C4-2B (cell line): Measurements from ENCODE around the gene XPO1.
A peak's percentile ranks its signal among the peaks of the same experiment; 100 is the strongest.
"Not testable (repeated sequence)": the region's sequence is repeated elsewhere in the genome, so short reads cannot be mapped to it uniquely, and the experiment has no call there.

Experiments
- H3K27ac ChIP-seq: fragments of 450-650 bp; 2 replicates; pipeline ENCODE4 v1.5.1; 2017
- CTCF ChIP-seq: fragments of 450-650 bp; conservative IDR thresholded peaks from 2 replicates; pipeline ENCODE4 v1.5.1; 2017; ENCODE audit warnings: mild to moderate bottlenecking
- ZFX ChIP-seq: fragments of 450-650 bp; IDR thresholded peaks from 2 replicates; pipeline ENCODE4 v1.6.1; 2017

The XPO1 gene

DNA sequence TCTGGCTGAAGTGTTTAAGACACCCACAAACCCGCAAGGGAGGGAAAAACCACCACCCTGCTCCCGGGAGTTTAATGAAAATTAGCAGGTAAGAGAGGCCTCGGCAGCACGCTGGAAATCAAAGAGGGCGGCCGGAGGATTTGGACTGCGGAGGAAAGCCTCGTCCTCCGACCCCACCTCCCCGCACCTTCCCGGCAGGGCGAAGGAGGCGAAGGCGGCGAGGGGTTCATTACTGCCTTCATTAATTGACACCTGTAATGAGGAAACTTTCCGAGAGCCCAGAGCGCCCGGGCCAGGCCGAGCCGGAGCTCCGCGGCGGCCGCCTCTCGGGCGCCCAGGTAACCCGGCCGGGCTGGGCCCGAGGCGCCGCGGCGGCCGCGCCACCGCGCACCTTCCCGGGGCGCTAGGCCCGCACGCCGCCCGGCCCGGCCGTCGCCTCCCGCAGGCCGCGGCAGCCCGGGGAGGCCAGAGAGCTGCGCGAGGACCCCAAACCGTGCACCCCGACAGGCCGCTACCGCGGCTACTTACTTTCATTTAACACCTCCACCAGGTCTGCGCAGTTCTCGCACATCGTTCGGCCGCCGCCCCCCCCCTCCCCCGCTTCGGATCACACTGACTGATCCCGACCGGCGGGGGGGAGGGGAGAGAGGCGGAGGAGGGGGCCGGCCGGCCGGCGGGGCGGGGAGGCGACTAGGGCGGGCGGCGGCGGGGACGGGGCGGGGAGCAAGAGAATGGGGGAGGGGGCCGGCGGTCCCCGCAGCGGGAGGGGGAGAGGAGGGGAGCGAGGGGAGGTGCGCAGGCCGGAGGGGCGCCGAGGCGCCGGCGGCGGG is 67.8 kb downstream of the XPO1 start:
- H3K27ac ChIP-seq: peak overlapping the region; percentile 97
- peak; percentile 83 for TF ChIP-seq ZFX
- TF ChIP-seq CTCF: no peak

DNA sequence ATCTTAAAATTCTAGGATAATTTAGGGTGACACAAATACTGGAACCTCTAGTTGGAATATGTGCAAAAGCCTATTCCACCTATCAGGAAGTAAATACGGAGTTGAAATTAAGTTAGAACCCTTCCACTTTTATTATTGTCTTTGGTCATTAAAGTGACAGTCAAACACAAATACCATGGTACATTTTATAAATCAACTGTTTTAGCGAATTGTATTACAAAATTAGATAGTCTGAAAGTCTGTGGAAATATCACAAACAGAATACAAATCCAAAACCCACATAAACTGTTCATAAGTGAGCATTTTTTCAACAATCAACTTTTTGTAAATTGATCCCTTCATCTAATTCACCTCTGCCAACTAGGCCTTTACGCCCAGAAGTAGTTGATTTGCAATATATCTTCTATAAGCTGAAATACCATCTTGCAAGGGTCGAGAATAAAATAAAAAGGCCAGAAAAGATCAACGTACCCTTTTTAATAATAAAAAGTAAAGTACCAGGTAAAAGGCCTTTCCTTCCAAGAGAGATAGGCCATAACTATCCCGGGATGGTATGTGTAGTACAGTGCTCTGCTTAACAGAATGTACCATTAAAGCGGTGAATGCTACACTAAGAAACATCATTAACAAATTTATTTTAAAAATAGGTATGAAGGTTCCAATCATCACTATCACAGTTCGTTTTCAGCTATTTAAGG is 68.6 kb downstream of the XPO1 start:
- peak overlapping the region; percentile 97 for H3K27ac ChIP-seq
- no peak for TF ChIP-seq ZFX
- no peak for TF ChIP-seq CTCF

DNA sequence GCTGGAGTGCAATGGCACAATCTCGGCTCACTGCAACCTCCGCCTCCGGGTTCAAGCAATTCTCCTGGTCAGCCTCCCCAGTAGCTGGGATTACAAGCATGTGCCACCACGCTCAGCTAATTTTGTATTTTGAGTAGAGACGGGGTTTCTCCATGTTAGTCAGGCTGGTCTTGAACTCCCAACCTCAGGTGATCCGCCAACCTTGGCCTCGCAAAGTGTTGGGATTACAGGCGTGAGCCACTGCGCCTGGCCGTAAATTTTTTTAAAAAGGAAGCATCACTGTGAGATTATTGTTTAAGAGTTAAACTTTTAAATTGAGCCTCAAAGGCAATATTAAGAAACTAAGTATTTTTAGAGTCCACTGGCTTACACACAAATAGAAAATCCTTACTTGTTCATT is 69.9 kb downstream of the XPO1 start:
- not testable (repeated sequence) for H3K27ac ChIP-seq

DNA sequence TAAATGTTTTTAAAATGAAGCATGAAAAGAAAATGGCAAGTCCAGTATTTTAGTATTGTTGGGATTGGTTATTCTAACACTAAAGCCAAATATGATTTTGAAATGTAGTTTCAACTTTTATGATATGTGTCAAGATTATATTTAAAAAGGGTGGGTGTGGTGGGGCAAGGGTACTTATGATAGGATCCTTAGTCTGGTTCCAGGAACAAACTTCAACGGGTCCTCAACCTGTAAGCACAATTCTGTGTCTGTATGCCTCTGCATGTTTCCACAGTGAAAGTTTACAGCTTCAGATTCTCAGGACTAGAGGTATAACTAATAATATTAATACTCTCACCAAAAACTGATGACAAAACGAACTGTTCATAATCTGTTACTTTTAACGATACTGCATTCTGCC is 73.1 kb downstream of the XPO1 start:
- H3K27ac ChIP-seq: no peak overlapping the region
- no peak for TF ChIP-seq CTCF
- no peak for TF ChIP-seq ZFX

DNA sequence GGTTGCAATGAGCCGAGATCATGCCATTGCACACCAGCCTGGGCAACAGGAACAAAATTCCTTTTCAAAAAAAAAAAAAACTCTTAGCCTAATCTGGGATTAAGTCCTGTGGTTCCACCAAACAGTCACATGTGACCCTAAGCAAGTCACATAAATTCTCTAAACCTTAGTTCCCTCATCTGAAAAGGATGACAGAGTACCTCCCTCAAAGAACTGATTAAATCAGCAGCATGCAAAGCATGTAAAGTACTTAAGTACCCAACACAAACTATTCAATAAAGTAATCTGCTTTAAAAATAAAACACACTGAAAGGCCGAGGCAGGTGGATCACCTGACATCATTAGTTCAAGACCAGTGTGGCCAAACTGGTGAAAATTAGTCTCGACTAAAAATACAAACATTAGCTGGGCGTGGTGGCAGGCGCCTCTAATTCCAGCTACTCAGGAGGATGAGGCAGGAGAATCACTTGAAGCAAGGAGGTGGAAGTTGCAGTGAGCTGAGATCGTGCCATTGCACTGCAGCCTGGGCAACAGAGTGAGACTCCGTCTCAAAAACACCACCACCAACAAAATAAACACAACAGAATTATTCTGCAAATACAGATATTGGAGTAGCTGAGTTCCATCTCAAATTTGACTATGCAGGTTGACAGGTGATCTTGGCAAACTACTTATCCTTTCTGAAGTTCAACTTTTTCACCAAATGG is 74.2 kb downstream of the XPO1 start:
- no peak for TF ChIP-seq ZFX
- TF ChIP-seq CTCF: no peak
- no peak overlapping the region for H3K27ac ChIP-seq

GRCh38 chr2:61461404-61461803 is 76.8 kb downstream of the XPO1 start:
- no peak overlapping the region for H3K27ac ChIP-seq
- TF ChIP-seq ZFX (no peak), CTCF (no peak)

- no peak overlapping the region for H3K27ac ChIP-seq
- TF ChIP-seq CTCF (no peak), ZFX (no peak)
These were observed 78.0 kb downstream of the XPO1 start for GRCh38 chr2:61460163-61460562.
